DOHH2 (cell line): ENCODE results near the gene SLC7A11.

Source experiments
- H3F3A ChIP-seq: fragments of 200-600 bp; sonication (generic), shearing (Covaris generic); 2 replicates; pipeline ENCODE4 v1.6.0; 2016; ENCODE audit warnings: antibody characterized with exemption, mild to moderate bottlenecking; ENCODE audit not compliant: control insufficient read depth, insufficient read depth
- H3K27ac ChIP-seq: fragments of 200-600 bp; sonication (generic); 2 replicates; pipeline ENCODE4 v1.5.1; 2014; ENCODE audit warnings: low read depth, mild to moderate bottlenecking, low read length, moderate library complexity
- H3K27me3 ChIP-seq: fragments of 200-600 bp; sonication (generic); 2 replicates; pipeline ENCODE4 v1.6.1; 2014; ENCODE audit warnings: mild to moderate bottlenecking, low read length, mixed read lengths; ENCODE audit not compliant: control insufficient read depth
- H3K36me3 ChIP-seq: fragments of 200-600 bp; sonication (generic); 2 replicates; pipeline ENCODE4 v1.6.1; 2014; ENCODE audit warnings: mild to moderate bottlenecking, low read length, moderate library complexity, mixed read lengths; ENCODE audit not compliant: control insufficient read depth
- H3K4me1 ChIP-seq: fragments of 200-600 bp; sonication (generic); 2 replicates; pipeline ENCODE4 v1.6.1; 2014; ENCODE audit warnings: mild to moderate bottlenecking, low read length, mixed read lengths; ENCODE audit not compliant: control insufficient read depth
- H3K4me2 ChIP-seq: fragments of 200-600 bp; sonication (generic); 2 replicates; pipeline ENCODE4 v1.6.0; 2014; ENCODE audit warnings: mild to moderate bottlenecking, low read length, moderate library complexity
- H3K4me3 ChIP-seq: fragments of 200-600 bp; sonication (generic); 2 replicates; pipeline ENCODE4 v1.5.1; 2014; ENCODE audit warnings: mild to moderate bottlenecking, low read length, mixed read lengths
- H3K79me2 ChIP-seq: fragments of 200-600 bp; sonication (generic); 2 replicates; pipeline ENCODE4 v1.6.1; 2014; ENCODE audit warnings: mild to moderate bottlenecking, low read length, mixed read lengths; ENCODE audit not compliant: control insufficient read depth
- H3K9me2 ChIP-seq: fragments of 200-600 bp; sonication (generic); replicated peaks from 2 replicates; pipeline ENCODE4 v1.6.1; 2014; ENCODE audit warnings: mild to moderate bottlenecking, low read length, mixed read lengths; ENCODE audit not compliant: control insufficient read depth
- H3K9me3 ChIP-seq: fragments of 200-600 bp; sonication (generic); 2 replicates; pipeline ENCODE4 v1.6.1; 2014; ENCODE audit warnings: antibody characterized with exemption, low read length, mixed read lengths; ENCODE audit not compliant: control insufficient read depth, insufficient read depth
- H4K20me1 ChIP-seq: fragments of 200-600 bp; sonication (generic); 2 replicates; pipeline ENCODE4 v1.6.0; 2014; ENCODE audit warnings: low read depth, mild to moderate bottlenecking, antibody characterized with exemption, low read length, moderate library complexity; ENCODE audit not compliant: control insufficient read depth, insufficient read depth
- EZH2phosphoT487 ChIP-seq: fragments of 200-600 bp; sonication (generic); IDR thresholded peaks from 2 replicates; pipeline ENCODE4 v1.6.1; 2017; ENCODE audit warnings: borderline replicate concordance, mild to moderate bottlenecking, antibody characterized with exemption, low read length, moderate library complexity, mixed read lengths
- TF ChIP-seq, protein P1 (sequence below): fragments of 200-600 bp; sonication (generic); IDR thresholded peaks from one replicate; pipeline ENCODE4 v1.5.1; 2014; ENCODE audit warnings: antibody characterized with exemption, mild to moderate bottlenecking, low read depth, low read length; ENCODE audit not compliant: poor library complexity, severe bottlenecking

SLC7A11 gene

DNA sequence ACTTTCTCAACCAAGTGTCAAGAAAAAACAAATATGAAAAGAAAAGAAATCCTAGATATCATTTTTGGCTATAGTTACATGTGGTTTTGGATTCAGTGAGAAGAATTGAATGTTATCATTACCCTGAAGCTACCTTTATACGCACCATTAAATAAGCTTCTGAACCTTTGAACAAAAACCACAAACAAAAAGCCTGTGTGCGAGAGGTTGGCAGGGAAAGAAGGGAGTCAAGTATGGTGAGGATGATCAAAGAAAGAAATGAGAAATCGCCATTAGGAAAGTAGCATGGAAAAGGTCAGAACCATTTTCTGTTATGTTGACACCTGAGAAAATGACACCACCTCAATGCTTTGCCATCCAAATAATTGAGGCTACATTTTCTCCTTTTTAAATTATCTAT, 1.2 kb upstream of the SLC7A11 start:
- no peaks in the 10 kb centered on the region for H3K27me3 ChIP-seq
- peaks cover 35% of the 10 kb centered on the region for H3K4me1 ChIP-seq
- no peaks in the 10 kb centered on the region for H3K36me3 ChIP-seq
- H3F3A ChIP-seq: peaks cover 6% of the 10 kb centered on the region
- H3K79me2 ChIP-seq: no peaks in the 10 kb centered on the region
- peak overlapping the region; percentile 63 for H3K4me3 ChIP-seq
- no peak overlapping the region for H3K27ac ChIP-seq
- TF ChIP-seq, protein P1, sequence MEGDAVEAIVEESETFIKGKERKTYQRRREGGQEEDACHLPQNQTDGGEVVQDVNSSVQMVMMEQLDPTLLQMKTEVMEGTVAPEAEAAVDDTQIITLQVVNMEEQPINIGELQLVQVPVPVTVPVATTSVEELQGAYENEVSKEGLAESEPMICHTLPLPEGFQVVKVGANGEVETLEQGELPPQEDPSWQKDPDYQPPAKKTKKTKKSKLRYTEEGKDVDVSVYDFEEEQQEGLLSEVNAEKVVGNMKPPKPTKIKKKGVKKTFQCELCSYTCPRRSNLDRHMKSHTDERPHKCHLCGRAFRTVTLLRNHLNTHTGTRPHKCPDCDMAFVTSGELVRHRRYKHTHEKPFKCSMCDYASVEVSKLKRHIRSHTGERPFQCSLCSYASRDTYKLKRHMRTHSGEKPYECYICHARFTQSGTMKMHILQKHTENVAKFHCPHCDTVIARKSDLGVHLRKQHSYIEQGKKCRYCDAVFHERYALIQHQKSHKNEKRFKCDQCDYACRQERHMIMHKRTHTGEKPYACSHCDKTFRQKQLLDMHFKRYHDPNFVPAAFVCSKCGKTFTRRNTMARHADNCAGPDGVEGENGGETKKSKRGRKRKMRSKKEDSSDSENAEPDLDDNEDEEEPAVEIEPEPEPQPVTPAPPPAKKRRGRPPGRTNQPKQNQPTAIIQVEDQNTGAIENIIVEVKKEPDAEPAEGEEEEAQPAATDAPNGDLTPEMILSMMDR: no peak
- no peak for TF ChIP-seq EZH2phosphoT487
- H3K4me2 ChIP-seq: peak overlapping the region; percentile 63
- no peaks in the 10 kb centered on the region for H3K9me3 ChIP-seq
- H4K20me1 ChIP-seq: no peaks in the 10 kb centered on the region
- no peaks in the 10 kb centered on the region for H3K9me2 ChIP-seq

DNA sequence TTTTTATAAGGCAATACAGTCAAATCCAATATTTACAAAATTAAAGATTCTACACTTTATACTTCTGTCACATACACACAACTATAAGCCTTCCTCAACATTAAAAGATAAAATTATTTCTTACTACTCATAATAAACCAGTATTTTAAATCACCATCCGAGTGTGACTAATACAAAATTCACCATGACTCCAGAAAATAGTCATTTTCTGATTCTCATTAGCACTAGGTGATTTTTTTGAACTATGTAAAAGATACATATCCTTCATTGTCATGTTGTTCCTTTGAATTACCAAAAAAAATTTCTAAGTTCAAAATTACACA, 646 bp upstream of the SLC7A11 start:
- Histone ChIP-seq H3F3A (peaks cover 6% of the 10 kb centered on the region), H3K36me3 (no peaks in the 10 kb centered on the region), H3K9me3 (no peaks in the 10 kb centered on the region), H3K79me2 (no peaks in the 10 kb centered on the region), H3K27ac (peak overlapping the region; percentile 86), H3K9me2 (no peaks in the 10 kb centered on the region), H4K20me1 (no peaks in the 10 kb centered on the region), H3K4me3 (peak overlapping the region; percentile 63), H3K4me2 (peak overlapping the region; percentile 63), H3K27me3 (no peaks in the 10 kb centered on the region), H3K4me1 (peaks cover 35% of the 10 kb centered on the region)
- no peak for TF ChIP-seq EZH2phosphoT487
- TF ChIP-seq, protein P1: no peak

DNA sequence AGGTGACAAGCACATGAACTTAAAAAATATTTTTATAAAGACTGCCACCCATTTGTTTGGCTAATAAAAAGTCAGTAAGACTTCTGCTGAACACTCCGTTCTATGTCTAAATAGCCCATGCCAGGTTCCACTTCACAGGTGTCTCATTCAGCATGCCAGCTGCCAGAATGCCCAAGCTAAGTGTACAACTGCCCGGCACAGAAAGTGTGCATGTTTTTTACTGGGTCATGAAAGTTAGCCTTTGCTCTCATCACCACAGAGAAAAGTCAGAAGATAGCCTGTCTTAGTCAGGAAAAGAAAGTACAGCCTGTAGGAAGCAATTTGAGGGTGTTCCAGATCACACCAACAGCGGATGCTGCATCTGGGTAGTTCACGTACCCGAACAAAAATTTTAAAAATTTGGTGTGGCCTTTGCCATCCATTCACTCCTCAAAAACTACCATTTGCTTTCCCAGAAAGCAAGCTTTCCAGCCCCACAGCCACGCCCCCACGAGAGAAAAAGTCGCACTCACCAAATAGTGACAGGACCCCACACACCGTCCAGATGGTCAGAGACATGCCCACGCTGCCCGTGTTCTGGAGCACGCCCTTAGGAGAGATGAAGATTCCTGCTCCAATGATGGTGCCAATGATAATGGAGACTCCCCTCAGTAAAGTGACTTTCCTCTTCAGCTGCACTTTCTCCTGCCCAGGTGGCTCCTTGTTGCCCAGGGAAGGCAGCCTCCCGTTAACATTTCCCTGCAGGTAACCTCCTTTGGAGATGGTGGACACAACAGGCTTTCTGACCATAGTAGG, 671 bp downstream of the SLC7A11 start:
- Histone ChIP-seq H3K27ac (peak overlapping the region; percentile 86), H3K9me3 (no peaks in the 10 kb centered on the region), H3K4me3 (peak overlapping the region; percentile 63), H3K9me2 (no peaks in the 10 kb centered on the region), H3K27me3 (no peaks in the 10 kb centered on the region), H3F3A (peaks cover 6% of the 10 kb centered on the region), H4K20me1 (no peaks in the 10 kb centered on the region), H3K4me1 (peaks cover 35% of the 10 kb centered on the region), H3K36me3 (no peaks in the 10 kb centered on the region), H3K4me2 (peak overlapping the region; percentile 63), H3K79me2 (no peaks in the 10 kb centered on the region)
- TF ChIP-seq, protein P1: no peak
